MM.1S (cell line): ENCODE results near the gene ARMC9.
"Not testable (repeated sequence)": the region's sequence is repeated elsewhere in the genome, so short reads cannot be mapped to it uniquely, and the experiment has no call there.

Experiments
- DNase-seq: peaks from one replicate; pipeline ENCODE4 v3.0.0-alpha.2; 2015
- H2AFZ ChIP-seq: fragments of 300-600 bp; sonication (generic); 2 replicates; pipeline ENCODE4 v1.6.0; 2016; ENCODE audit warnings: antibody characterized with exemption, low read length
- H3F3A ChIP-seq: fragments of 300-600 bp; sonication (generic); 2 replicates; pipeline ENCODE4 v1.6.1; 2016; ENCODE audit warnings: mild to moderate bottlenecking, antibody characterized with exemption, low read length, moderate library complexity, mixed read lengths; ENCODE audit not compliant: insufficient read depth
- H3K27ac ChIP-seq: fragments of 300-600 bp; sonication (generic); 2 replicates; pipeline ENCODE4 v1.5.1; 2016; ENCODE audit warnings: mild to moderate bottlenecking, low read length
- H3K27me3 ChIP-seq: fragments of 300-600 bp; sonication (generic); replicated peaks from 2 replicates; pipeline ENCODE4 v1.6.0; 2016; ENCODE audit warnings: low read length; ENCODE audit not compliant: insufficient read depth
- H3K36me3 ChIP-seq: fragments of 300-600 bp; sonication (generic); replicated peaks from 2 replicates; pipeline ENCODE4 v1.6.1; 2016; ENCODE audit warnings: mild to moderate bottlenecking, low read length, mixed read lengths; ENCODE audit not compliant: insufficient read depth
- H3K4me1 ChIP-seq: fragments of 300-600 bp; sonication (generic); 2 replicates; pipeline ENCODE4 v1.6.1; 2016; ENCODE audit warnings: low read length, mixed read lengths
- H3K4me2 ChIP-seq: fragments of 300-600 bp; sonication (generic); 2 replicates; pipeline ENCODE4 v1.6.0; 2016; ENCODE audit warnings: low read depth, low read length
- H3K4me3 ChIP-seq: fragments of 300-600 bp; sonication (generic); 2 replicates; pipeline ENCODE4 v1.5.1; 2016; ENCODE audit warnings: low read length, mixed read lengths
- H3K79me2 ChIP-seq: fragments of 300-600 bp; sonication (generic); 2 replicates; pipeline ENCODE4 v1.6.1; 2016; ENCODE audit warnings: mixed run types, low read length, mixed read lengths
- H3K9ac ChIP-seq: fragments of 300-600 bp; sonication (generic); 2 replicates; pipeline ENCODE4 v1.6.1; 2016; ENCODE audit warnings: low read length, mixed read lengths
- H3K9me2 ChIP-seq: fragments of 300-600 bp; sonication (generic); replicated peaks from 2 replicates; pipeline ENCODE4 v1.6.1; 2016; ENCODE audit warnings: mild to moderate bottlenecking, low read length, mixed read lengths; ENCODE audit not compliant: insufficient read depth
- H3K9me3 ChIP-seq: fragments of 300-600 bp; sonication (generic); replicated peaks from 2 replicates; pipeline ENCODE4 v1.6.1; 2016; ENCODE audit warnings: mild to moderate bottlenecking, low read length, mixed read lengths; ENCODE audit not compliant: insufficient read depth
- H4K20me1 ChIP-seq: fragments of 300-600 bp; sonication (generic); 2 replicates; pipeline ENCODE4 v1.6.1; 2016; ENCODE audit warnings: mild to moderate bottlenecking, low read length, moderate library complexity, mixed read lengths; ENCODE audit not compliant: insufficient read depth
- CTCF ChIP-seq: fragments of 300-600 bp; sonication (generic); IDR thresholded peaks from 2 replicates; pipeline ENCODE4 v1.5.1; 2016; ENCODE audit warnings: antibody characterized with exemption, low read length, mixed read lengths
- EZH2 ChIP-seq: fragments of 300-600 bp; sonication (generic); optimal IDR thresholded peaks from 2 replicates; pipeline ENCODE3; 2017; ENCODE audit warnings: low read depth, mild to moderate bottlenecking, antibody characterized with exemption, low read length, mixed read lengths
- EZH2phosphoT487 ChIP-seq: fragments of 300-600 bp; sonication (generic); IDR thresholded peaks from 2 replicates; pipeline ENCODE4 v1.6.1; 2018; ENCODE audit warnings: antibody characterized with exemption, low read length

The ARMC9 gene

GRCh38 chr2:231250146-231250545 lies 51.7 kb downstream of the ARMC9 start:
- H3K9ac ChIP-seq: no peak overlapping the region
- no peak overlapping the region for H3K4me2 ChIP-seq
- no peaks in the 10 kb centered on the region for H3K79me2 ChIP-seq
- no peaks in the 10 kb centered on the region for H3K27me3 ChIP-seq
- no peaks in the 10 kb centered on the region for H3K9me2 ChIP-seq
- TF ChIP-seq CTCF (no peak), EZH2 (no peak), EZH2phosphoT487 (no peak)
- no peak for DNase-seq
- H3K4me1 ChIP-seq: no peaks in the 10 kb centered on the region
- no peak overlapping the region for H3K4me3 ChIP-seq
- H4K20me1 ChIP-seq: no peaks in the 10 kb centered on the region
- no peak overlapping the region for H3K27ac ChIP-seq
- no peaks in the 10 kb centered on the region for H3K9me3 ChIP-seq
- H3K36me3 ChIP-seq: no peaks in the 10 kb centered on the region
- no peak overlapping the region for H2AFZ ChIP-seq
- no peaks in the 10 kb centered on the region for H3F3A ChIP-seq

GRCh38 chr2:231250698-231251097 lies 52.3 kb downstream of the ARMC9 start:
- Histone ChIP-seq H3K4me2 (no peak overlapping the region), H3K4me3 (no peak overlapping the region), H2AFZ (no peak overlapping the region), H3F3A (no peaks in the 10 kb centered on the region), H3K27me3 (no peaks in the 10 kb centered on the region), H3K27ac (no peak overlapping the region), H3K36me3 (no peaks in the 10 kb centered on the region), H4K20me1 (no peaks in the 10 kb centered on the region), H3K9me3 (no peaks in the 10 kb centered on the region), H3K9ac (no peak overlapping the region), H3K9me2 (no peaks in the 10 kb centered on the region), H3K4me1 (no peaks in the 10 kb centered on the region), H3K79me2 (no peaks in the 10 kb centered on the region)
- DNase-seq: no peak
- TF ChIP-seq CTCF: no peak
- TF ChIP-seq EZH2: no peak
- TF ChIP-seq EZH2phosphoT487: no peak

- H3K4me1 ChIP-seq, H3F3A ChIP-seq, DNase-seq, H3K27me3 ChIP-seq, H3K27ac ChIP-seq, H3K9ac ChIP-seq, H3K4me2 ChIP-seq, H3K36me3 ChIP-seq, H2AFZ ChIP-seq, H3K9me3 ChIP-seq, H3K4me3 ChIP-seq, H3K79me2 ChIP-seq, H4K20me1 ChIP-seq, H3K9me2 ChIP-seq: not testable (repeated sequence)
Observed at GRCh38 chr2:231253292-231253691, 54.9 kb downstream of the ARMC9 start.

- no peak for TF ChIP-seq CTCF
- TF ChIP-seq EZH2: no peak
- no peak for TF ChIP-seq EZH2phosphoT487
Observed at GRCh38 chr2:231256494-231256893, 58.1 kb downstream of the ARMC9 start.

More at GRCh38 chr2:231256494-231256893, 58.1 kb downstream of the ARMC9 start:
- no peak for DNase-seq
- Histone ChIP-seq H3K27me3 (no peaks in the 10 kb centered on the region), H2AFZ (no peak overlapping the region), H3K9ac (no peak overlapping the region), H3K36me3 (no peaks in the 10 kb centered on the region), H3K4me3 (no peak overlapping the region), H4K20me1 (no peaks in the 10 kb centered on the region), H3K27ac (no peak overlapping the region), H3K4me2 (no peak overlapping the region), H3K4me1 (no peaks in the 10 kb centered on the region), H3F3A (no peaks in the 10 kb centered on the region), H3K9me3 (no peaks in the 10 kb centered on the region), H3K9me2 (no peaks in the 10 kb centered on the region), H3K79me2 (no peaks in the 10 kb centered on the region)
